SJCRH30 (cell line): Measurements from ENCODE around the gene PRR30. TPM values are rescaled to one million over a fixed set of nuclear protein-coding genes. Genes with fewer than 3 reads are reported as not detected.
"Not testable (repeated sequence)": the region's sequence is repeated elsewhere in the genome, so short reads cannot be mapped to it uniquely, and the experiment has no call there.

Experiments used
- DNase-seq, 2 experiments: peaks; one replicate each; pipeline ENCODE4 v3.0.0-alpha.2; 2015 to 2020
- H3K27ac ChIP-seq: fragments of 250-450 bp; sonication (Bioruptor Pico); 2 replicates; pipeline ENCODE4 v1.5.1; 2020; ENCODE audit warnings: mild to moderate bottlenecking, moderate library complexity
- H3K27me3 ChIP-seq: fragments of 250-450 bp; sonication (Bioruptor Pico); 2 replicates; pipeline ENCODE4 v1.5.1; 2020; ENCODE audit warnings: mild to moderate bottlenecking, moderate library complexity
- H3K36me3 ChIP-seq: fragments of 250-450 bp; sonication (Bioruptor Pico); 2 replicates; pipeline ENCODE4 v1.5.1; 2020; ENCODE audit warnings: mild to moderate bottlenecking, moderate library complexity
- H3K4me1 ChIP-seq: fragments of 250-450 bp; sonication (Bioruptor Pico); 2 replicates; pipeline ENCODE4 v1.5.1; 2020; ENCODE audit warnings: mild to moderate bottlenecking, moderate library complexity
- H3K4me3 ChIP-seq: fragments of 250-450 bp; sonication (Bioruptor Pico); 2 replicates; pipeline ENCODE4 v1.5.1; 2020; ENCODE audit warnings: mild to moderate bottlenecking, moderate library complexity
- H3K9me3 ChIP-seq: fragments of 250-450 bp; sonication (Bioruptor Pico); replicated peaks from 2 replicates; pipeline ENCODE4 v1.5.1; 2020; ENCODE audit warnings: mild to moderate bottlenecking, moderate library complexity
- total RNA-seq: library from RNA; depleted of rRNA; stranded (reverse); fragments of >200 nt; shearing (Covaris generic); gene quantifications from 2 replicates; pipeline ENCODE4 v1.2.3, GENCODE V29; 2014

The PRR30 gene
- total RNA-seq, 1 experiment from 2014 or later, result not detected

- Histone ChIP-seq H3K27me3 (no peaks in the 10 kb centered on the region; the same call in 1 of the 2 replicates), H3K4me3 (no peak overlapping the region), H3K9me3 (no peaks in the 10 kb centered on the region), H3K27ac (no peak overlapping the region), H3K4me1 (peaks cover 1% of the 10 kb centered on the region; the same call in 1 of the 2 replicates), H3K36me3 (peaks cover 6% of the 10 kb centered on the region; the same call in 1 of the 2 replicates)
- DNase-seq, result no peak
Observed at GRCh38 chr2:27127883-27128667, 11.1 kb downstream of the PRR30 start.

DNA sequence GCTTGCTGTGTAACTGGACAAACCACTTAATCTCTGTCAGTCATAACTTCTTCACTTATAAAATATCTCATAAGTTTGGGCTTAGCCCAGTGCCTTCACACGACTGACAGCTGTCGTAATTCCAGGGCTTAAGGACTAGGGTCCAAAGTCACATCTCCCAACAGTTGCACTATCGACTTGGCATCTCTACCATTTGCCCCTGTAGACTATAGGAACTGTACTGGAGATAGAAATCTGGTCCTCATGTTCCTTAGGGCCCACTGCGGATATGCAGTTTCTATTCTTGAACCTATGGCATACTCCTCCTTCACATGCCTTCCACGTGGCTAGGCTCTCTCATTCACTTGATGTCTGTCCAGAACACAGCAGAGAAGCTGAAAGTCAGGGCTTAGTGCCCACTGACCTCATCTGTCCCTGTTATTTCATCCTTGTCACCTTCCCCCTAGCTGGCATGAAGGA lies 12.9 kb downstream of the PRR30 start:
- Histone ChIP-seq H3K27me3 (peaks cover 9% of the 10 kb centered on the region), H3K4me1 (no peaks in the 10 kb centered on the region), H3K9me3 (no peaks in the 10 kb centered on the region), H3K36me3 (peaks cover 4% of the 10 kb centered on the region; the same call in 1 of the 2 replicates), H3K27ac (no peak overlapping the region), H3K4me3 (no peak overlapping the region)
- no peak for DNase-seq

DNA sequence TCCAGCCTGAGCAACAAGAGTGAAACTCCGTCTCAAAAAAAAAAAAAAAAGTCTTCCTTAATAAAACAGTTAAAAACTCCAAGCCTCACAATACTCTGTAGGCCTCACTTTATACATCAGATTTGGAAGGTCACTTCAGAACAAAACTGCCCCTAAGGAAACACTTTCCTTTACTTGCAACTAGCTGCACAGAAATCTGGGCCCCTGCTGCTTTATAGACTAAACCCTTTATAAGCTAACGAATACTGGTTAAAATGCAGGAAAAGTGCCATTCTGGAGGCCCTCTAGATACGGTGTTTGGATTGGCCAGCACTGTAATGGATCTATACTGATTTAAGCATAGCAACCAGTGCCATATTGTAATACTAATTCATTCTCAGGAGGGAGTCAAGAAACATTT lies 14.1 kb downstream of the PRR30 start:
- Histone ChIP-seq H3K36me3 (no peaks in the 10 kb centered on the region), H3K27me3 (peaks cover 20% of the 10 kb centered on the region), H3K4me3 (no peak overlapping the region), H3K9me3 (no peaks in the 10 kb centered on the region), H3K4me1 (no peaks in the 10 kb centered on the region), H3K27ac (no peak overlapping the region)
- no peak for DNase-seq

- no peaks in the 10 kb centered on the region for H3K9me3 ChIP-seq
- no peak for DNase-seq
- no peak within 1 kb of the TSS for H3K27ac ChIP-seq
- peak within 1 kb of the TSS; percentile 52 for H3K4me3 ChIP-seq
- peaks cover 22% of the 10 kb centered on the region for H3K27me3 ChIP-seq
- H3K36me3 ChIP-seq, result no peaks in the 10 kb centered on the region
- no peaks in the 10 kb centered on the region for H3K4me1 ChIP-seq
Observed at GRCh38 chr2:27123302-27124150, 15.7 kb downstream of the PRR30 start, which contains the start of gene ABHD1. Gene ABHD1 (plus strand): TSS chr2:27123815. CDS start chr2:27123949, 134 bp downstream.

DNA sequence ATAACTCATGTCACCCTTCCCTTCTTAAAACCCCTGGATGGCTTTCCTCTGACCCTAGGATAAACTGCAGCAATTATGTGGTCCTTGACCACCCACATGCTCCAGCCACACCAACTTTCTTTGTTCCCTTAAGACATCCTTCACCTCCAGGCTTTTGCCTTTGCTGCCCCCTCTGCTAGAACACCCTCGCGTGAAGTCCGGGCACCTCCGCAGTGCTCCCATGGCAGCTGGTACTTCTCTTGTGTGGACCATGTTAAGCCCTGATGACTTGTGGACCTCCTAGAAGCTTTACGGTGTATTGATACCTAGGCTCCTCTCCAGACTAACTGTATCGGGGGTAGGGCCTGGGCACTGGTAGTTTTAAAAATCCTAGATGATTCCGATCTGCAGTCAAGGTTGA lies 16.4 kb downstream of the PRR30 start:
- no peak for DNase-seq
- H3K27ac ChIP-seq, result no peak overlapping the region
- no peaks in the 10 kb centered on the region for H3K4me1 ChIP-seq
- no peaks in the 10 kb centered on the region for H3K9me3 ChIP-seq
- H3K36me3 ChIP-seq, result no peaks in the 10 kb centered on the region
- H3K27me3 ChIP-seq, result peaks cover 27% of the 10 kb centered on the region
- no peak overlapping the region for H3K4me3 ChIP-seq

GRCh38 chr2:27121906-27122305 lies 17.3 kb downstream of the PRR30 start:
- Histone ChIP-seq H3K9me3 (no peaks in the 10 kb centered on the region), H3K27ac (no peak overlapping the region), H3K4me1 (no peaks in the 10 kb centered on the region), H3K4me3 (no peak overlapping the region), H3K36me3 (no peaks in the 10 kb centered on the region), H3K27me3 (peaks cover 28% of the 10 kb centered on the region)
- no peak for DNase-seq

DNA sequence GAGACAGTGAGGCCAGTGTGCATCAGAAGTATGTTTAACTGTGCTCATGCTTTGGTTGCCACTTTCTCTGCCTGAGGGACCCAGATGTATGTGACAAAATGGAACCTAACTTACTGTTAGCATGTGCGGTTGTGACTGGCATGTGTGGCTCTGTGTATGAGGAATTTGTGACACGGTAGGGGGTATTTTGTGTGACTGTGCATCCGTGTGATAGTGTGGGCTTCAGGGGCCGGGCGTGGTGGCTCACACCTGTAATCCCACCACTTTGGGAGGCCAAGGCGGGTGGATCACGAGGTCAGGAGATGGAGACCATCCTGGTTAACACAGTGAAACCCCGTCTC lies 19.9 kb downstream of the PRR30 start:
- not testable (repeated sequence) for H3K36me3 ChIP-seq, H3K4me1 ChIP-seq, H3K9me3 ChIP-seq, DNase-seq, H3K27ac ChIP-seq, H3K4me3 ChIP-seq
- H3K27me3 ChIP-seq, result peaks cover 36% of the 10 kb centered on the region

- Histone ChIP-seq H3K36me3 (no peaks in the 10 kb centered on the region), H3K27ac (no peak within 1 kb of the TSS), H3K4me1 (no peaks in the 10 kb centered on the region), H3K27me3 (peaks cover 36% of the 10 kb centered on the region), H3K4me3 (no peak within 1 kb of the TSS), H3K9me3 (no peaks in the 10 kb centered on the region)
- DNase-seq, result no peak
Observed at GRCh38 chr2:27118525-27119329, 20.5 kb downstream of the PRR30 start, which contains the start of gene CGREF1. Gene CGREF1 (minus strand): TSS chr2:27119128. CDS start chr2:27104366, 14,762 bp downstream.

GRCh38 chr2:27117995-27118524 lies 21.1 kb downstream of the PRR30 start:
- DNase-seq, result no peak
- Histone ChIP-seq H3K36me3 (no peaks in the 10 kb centered on the region), H3K4me3 (no peak overlapping the region), H3K27ac (no peak overlapping the region), H3K27me3 (peaks cover 36% of the 10 kb centered on the region), H3K9me3 (no peaks in the 10 kb centered on the region), H3K4me1 (no peaks in the 10 kb centered on the region)

DNA sequence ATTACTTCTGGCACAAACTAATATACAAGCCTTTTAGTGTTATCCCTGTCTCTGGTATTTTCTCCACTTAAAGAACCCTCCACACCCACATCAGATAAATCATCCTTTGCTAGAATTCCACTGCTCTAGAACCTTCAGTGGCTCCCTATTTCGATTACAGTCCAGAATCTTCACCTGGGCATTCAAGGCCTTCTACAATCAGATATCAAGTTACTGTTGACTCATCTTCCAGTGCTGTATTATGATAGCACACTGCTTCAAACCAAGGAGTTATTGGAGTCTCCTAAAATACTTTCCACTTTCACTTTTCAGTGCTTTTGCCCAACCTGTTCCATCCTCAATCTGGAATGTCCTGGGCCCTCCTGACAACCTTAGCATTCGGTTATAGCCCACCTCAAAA lies 23.7 kb downstream of the PRR30 start:
- Histone ChIP-seq H3K9me3 (no peaks in the 10 kb centered on the region), H3K4me3 (no peak overlapping the region), H3K27ac (no peak overlapping the region), H3K36me3 (no peaks in the 10 kb centered on the region), H3K27me3 (peaks cover 23% of the 10 kb centered on the region), H3K4me1 (no peaks in the 10 kb centered on the region)
- no peak for DNase-seq

DNA sequence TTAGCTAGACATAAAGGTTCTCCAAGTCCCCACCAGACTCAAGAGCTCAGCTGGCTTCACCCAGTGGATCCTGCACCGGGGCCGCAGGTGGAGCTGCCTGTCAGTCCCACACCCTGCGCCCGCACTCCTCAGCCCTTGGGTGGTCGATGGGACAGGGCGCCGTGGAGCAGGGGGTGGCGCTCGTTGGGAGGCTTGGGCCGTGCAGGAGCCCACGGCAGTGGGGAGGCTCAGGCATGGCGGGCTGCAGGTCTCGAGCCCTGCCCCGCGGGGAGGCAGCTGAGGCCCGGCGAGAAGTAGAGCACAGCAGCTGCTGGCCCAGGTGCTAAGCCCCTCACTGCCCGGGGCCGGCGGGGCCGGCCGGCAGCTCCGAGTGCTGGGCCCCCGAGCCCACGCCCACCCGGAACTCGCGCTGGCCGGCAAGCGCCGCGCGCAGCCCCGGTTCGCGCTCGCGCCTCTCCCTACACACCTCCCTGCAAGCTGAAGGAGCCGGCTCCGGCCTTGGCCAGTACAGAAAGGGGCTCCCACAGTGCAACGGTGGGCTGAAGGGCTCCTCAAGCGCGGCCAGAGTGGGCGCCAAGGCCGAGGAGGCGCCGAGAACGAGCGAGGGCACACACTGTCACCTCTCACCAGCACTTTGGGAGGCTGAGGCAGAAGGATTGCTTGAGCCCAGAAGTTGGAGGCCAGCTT lies 27.7 kb downstream of the PRR30 start:
- H3K27me3 ChIP-seq, result peaks cover 18% of the 10 kb centered on the region
- not testable (repeated sequence) for H3K36me3 ChIP-seq, H3K4me3 ChIP-seq, H3K9me3 ChIP-seq, H3K4me1 ChIP-seq, H3K27ac ChIP-seq, DNase-seq

GRCh38 chr2:27110603-27111352 lies 28.4 kb downstream of the PRR30 start:
- not testable (repeated sequence) for H3K27ac ChIP-seq, H3K4me3 ChIP-seq, DNase-seq, H3K36me3 ChIP-seq, H3K9me3 ChIP-seq, H3K4me1 ChIP-seq
- H3K27me3 ChIP-seq, result peaks cover 24% of the 10 kb centered on the region

DNA sequence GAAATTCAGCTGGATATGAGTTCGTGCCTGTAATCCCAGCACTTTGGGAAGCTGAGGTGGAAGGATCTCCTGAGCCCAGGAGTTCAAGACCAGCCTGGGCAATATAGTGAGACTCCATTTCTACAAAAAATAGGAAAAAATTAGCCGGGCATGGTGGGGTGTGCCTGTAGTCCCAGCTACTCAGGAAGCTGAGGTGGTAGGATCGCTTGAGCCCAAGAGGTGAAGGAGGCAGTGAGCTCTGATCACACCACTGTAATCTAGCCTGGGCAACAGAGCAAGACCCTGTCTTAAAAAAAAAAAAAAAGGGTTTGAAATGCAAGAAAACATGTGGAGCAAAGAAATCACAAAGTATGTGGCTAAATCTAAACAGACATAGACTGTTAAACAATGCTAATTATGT lies 30.1 kb downstream of the PRR30 start:
- no peaks in the 10 kb centered on the region for H3K4me1 ChIP-seq
- H3K9me3 ChIP-seq, result no peaks in the 10 kb centered on the region
- no peak overlapping the region for H3K4me3 ChIP-seq
- no peak for DNase-seq
- no peak overlapping the region for H3K27ac ChIP-seq
- peaks cover 30% of the 10 kb centered on the region for H3K27me3 ChIP-seq
- H3K36me3 ChIP-seq, result no peaks in the 10 kb centered on the region
